GM23338 (cell line): ENCODE data around the gene SDHD. TPM values are rescaled to one million over a fixed set of nuclear protein-coding genes. Genes with fewer than 3 reads are reported as not detected.

ENCODE experiments used
- ATAC-seq: fragments of 200-7000 bp; cut with Tn5 transposase; 3 replicates; pipeline ENCODE4 v1.9.1; 2020
- DNase-seq: peaks from one replicate; pipeline ENCODE4 v3.0.0-alpha.2; 2015; ENCODE audit warnings: low spot score
- H2AFZ ChIP-seq: fragments of 200-600 bp; sonication (generic); 2 replicates; pipeline ENCODE4 v1.8.0; 2016; ENCODE audit warnings: antibody characterized with exemption, mild to moderate bottlenecking, moderate library complexity
- H3F3A ChIP-seq: fragments of 200-600 bp; sonication (generic); replicated peaks from 2 replicates; pipeline ENCODE4 v1.8.0; 2017; ENCODE audit warnings: antibody characterized with exemption, mixed run types, low read depth
- H3K27ac ChIP-seq: fragments of 200-600 bp; sonication (generic); 2 replicates; pipeline ENCODE4 v1.6.1; 2016; ENCODE audit warnings: low read depth
- H3K27me3 ChIP-seq: fragments of 200-600 bp; sonication (generic); 2 replicates; pipeline ENCODE4 v1.8.0; 2016; ENCODE audit warnings: mild to moderate bottlenecking, mixed run types, moderate library complexity; ENCODE audit not compliant: insufficient read depth
- H3K36me3 ChIP-seq: fragments of 200-600 bp; sonication (generic); 2 replicates; pipeline ENCODE4 v1.8.0; 2016; ENCODE audit warnings: mild to moderate bottlenecking; ENCODE audit not compliant: insufficient read depth
- H3K4me1 ChIP-seq: fragments of 200-600 bp; sonication (generic); 2 replicates; pipeline ENCODE4 v1.8.0; 2016; ENCODE audit warnings: mild to moderate bottlenecking, moderate library complexity; ENCODE audit not compliant: insufficient read depth
- H3K4me2 ChIP-seq: fragments of 200-600 bp; sonication (generic); 2 replicates; pipeline ENCODE4 v1.7.1; 2017; ENCODE audit warnings: mixed run types
- H3K4me3 ChIP-seq: fragments of 200-600 bp; sonication (generic); 2 replicates; pipeline ENCODE4 v1.6.1; 2016; ENCODE audit warnings: mixed run types
- H3K79me2 ChIP-seq: fragments of 200-600 bp; sonication (generic); replicated peaks from 2 replicates; pipeline ENCODE4 v1.8.0; 2017; ENCODE audit warnings: mild to moderate bottlenecking; ENCODE audit not compliant: insufficient read depth
- H3K9me2 ChIP-seq: fragments of 200-600 bp; sonication (generic); 2 replicates; pipeline ENCODE4 v1.8.0; 2017; ENCODE audit not compliant: insufficient read depth
- H4K20me1 ChIP-seq: fragments of 200-600 bp; sonication (generic); replicated peaks from 2 replicates; pipeline ENCODE4 v1.8.0; 2017; ENCODE audit warnings: mild to moderate bottlenecking; ENCODE audit not compliant: insufficient read depth
- H3K27ac Mint-ChIP-seq: 2 replicates; pipeline ENCODE4 v1.8.0; 2020; ENCODE audit warnings: inconsistent platforms, mild to moderate bottlenecking, moderate library complexity, mixed read lengths
- H3K27me3 Mint-ChIP-seq: 3 replicates; pipeline ENCODE4 v1.8.0; 2022; ENCODE audit warnings: low read depth, mild to moderate bottlenecking, moderate library complexity, mixed read lengths, inconsistent platforms; ENCODE audit not compliant: insufficient read depth, poor library complexity
- H3K36me3 Mint-ChIP-seq: 3 replicates; pipeline ENCODE4 v1.8.0; 2021; ENCODE audit warnings: low read depth, mild to moderate bottlenecking, inconsistent platforms, moderate library complexity, mixed read lengths
- H3K4me1 Mint-ChIP-seq: 3 replicates; pipeline ENCODE4 v1.8.0; 2020; ENCODE audit warnings: mild to moderate bottlenecking, inconsistent platforms, mixed read lengths
- H3K4me3 Mint-ChIP-seq: 3 replicates; pipeline ENCODE4 v1.8.0; 2021; ENCODE audit warnings: moderate library complexity, mild to moderate bottlenecking, inconsistent platforms, mixed read lengths
- H3K9me3 Mint-ChIP-seq: 3 replicates; pipeline ENCODE4 v1.8.0; 2020; ENCODE audit warnings: moderate library complexity, mild to moderate bottlenecking, inconsistent platforms, mixed read lengths
- CREB1 ChIP-seq: fragments of 250-450 bp; sonication (Bioruptor Pico); IDR thresholded peaks from 2 replicates; pipeline ENCODE4 v1.5.0; 2020; ENCODE audit warnings: low read depth, mild to moderate bottlenecking, moderate library complexity
- CTCF ChIP-seq, 2 experiments: fragments of 200-600 bp in 1 of 2; sonication (generic) in 1 of 2; conservative IDR thresholded peaks; 2 replicates each; pipeline versions ENCODE4 v1.5.1 to v1.6.1; 2016 to 2017; ENCODE audit warnings: antibody characterized with exemption in 2 of 2, low read depth in 2 of 2, mild to moderate bottlenecking in 2 of 2, moderate library complexity in 1 of 2
- ETS1 ChIP-seq: IDR thresholded peaks from 2 replicates; pipeline ENCODE4 v1.6.1; 2016; ENCODE audit warnings: antibody characterized with exemption
- EZH2 ChIP-seq: fragments of 200-600 bp; sonication (generic); IDR thresholded peaks from one replicate; pipeline ENCODE4 v1.8.0; 2017; ENCODE audit warnings: antibody characterized with exemption, mild to moderate bottlenecking, low read depth; ENCODE audit not compliant: unreplicated experiment
- EZH2phosphoT487 ChIP-seq: fragments of 200-600 bp; sonication (generic); IDR thresholded peaks from one replicate; pipeline ENCODE4 v1.8.1; 2018; ENCODE audit warnings: antibody characterized with exemption; ENCODE audit not compliant: unreplicated experiment
- JUNB ChIP-seq: IDR thresholded peaks from one replicate; pipeline ENCODE4 v1.6.1; 2016; ENCODE audit warnings: antibody characterized with exemption; ENCODE audit not compliant: unreplicated experiment
- NANOG ChIP-seq: IDR thresholded peaks from 2 replicates; pipeline ENCODE4 v1.6.1; 2016; ENCODE audit warnings: antibody characterized with exemption, borderline replicate concordance
- POLR2AphosphoS5 ChIP-seq: IDR thresholded peaks from 2 replicates; pipeline ENCODE4 v1.6.1; 2016; ENCODE audit warnings: antibody characterized with exemption, low read depth
- REST ChIP-seq: IDR thresholded peaks from one replicate; pipeline ENCODE4 v1.6.1; 2018; ENCODE audit warnings: antibody characterized with exemption; ENCODE audit not compliant: unreplicated experiment
- STAT1 ChIP-seq: IDR thresholded peaks from one replicate; pipeline ENCODE4 v1.6.1; 2016; ENCODE audit warnings: antibody characterized with exemption; ENCODE audit not compliant: unreplicated experiment
- ZNF114 ChIP-seq: fragments of 250-450 bp; sonication (Bioruptor Pico); IDR thresholded peaks from 2 replicates; pipeline ENCODE4 v1.5.0; 2020; ENCODE audit warnings: mild to moderate bottlenecking, moderate library complexity
- ZNF331 ChIP-seq: fragments of 250-450 bp; sonication (Bioruptor Pico); IDR thresholded peaks from 2 replicates; pipeline ENCODE4 v1.5.0; 2020; ENCODE audit warnings: low read depth, mild to moderate bottlenecking, moderate library complexity
- polyA plus RNA-seq: library from polyadenylated mRNA; unstranded; fragments of >200 nt; fragmentation: Nextera tagmentation; extraction: Ambion mirVana; gene quantifications from 2 replicates; pipeline ENCODE4 v1.2.1, GENCODE V29; 2016
- total RNA-seq: library from RNA; depleted of rRNA; stranded (reverse); fragments of >200 nt; shearing (Covaris generic); gene quantifications from 2 replicates; pipeline ENCODE4 v1.2.3, GENCODE V29; 2014
- TF ChIP-seq, protein P1 (sequence below): fragments of 250-450 bp; sonication (Bioruptor Pico); IDR thresholded peaks from 2 replicates; pipeline ENCODE4 v1.5.0; 2020; ENCODE audit warnings: mild to moderate bottlenecking, moderate library complexity

Gene SDHD
- total and polyA plus RNA-seq, 2 experiments from 2014 or later, result 157 to 163 TPM

DNA sequence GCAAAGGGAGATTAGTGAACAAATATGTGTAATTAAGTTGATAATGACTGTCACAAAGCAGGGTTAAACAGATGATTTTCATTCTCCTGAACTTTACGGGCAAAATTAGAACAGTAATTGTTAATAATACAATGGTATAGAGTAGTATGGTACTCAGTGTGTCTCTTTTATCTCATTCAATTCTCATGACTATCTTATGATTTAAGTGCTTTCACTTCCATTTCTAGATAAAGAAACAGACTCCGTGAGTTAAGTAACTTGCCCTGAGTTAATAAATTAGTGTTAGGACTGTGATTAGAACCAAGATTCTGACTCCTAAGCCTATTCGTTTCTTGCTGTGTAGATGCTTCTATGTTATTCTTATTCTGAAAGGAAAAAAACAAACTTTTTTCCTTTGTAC, 34.9 kb upstream of the SDHD start:
- Mint-ChIP-seq H3K4me3 (no peak overlapping the region), H3K36me3 (peaks cover 78% of the 10 kb centered on the region), H3K27ac (no peak overlapping the region), H3K4me1 (no peaks in the 10 kb centered on the region), H3K9me3 (no peaks in the 10 kb centered on the region), H3K27me3 (peaks cover 3% of the 10 kb centered on the region)
- Histone ChIP-seq H3K27ac (no peak overlapping the region), H3K36me3 (peaks cover 46% of the 10 kb centered on the region), H3K79me2 (peaks cover 31% of the 10 kb centered on the region), H3K27me3 (no peaks in the 10 kb centered on the region), H3F3A (0 out of 2 replicates have a peak, but pooled peaks cover 3% of the 10 kb centered on the region), H3K4me1 (no peaks in the 10 kb centered on the region), H3K9me2 (no peaks in the 10 kb centered on the region), H3K4me2 (no peak overlapping the region), H2AFZ (no peak overlapping the region), H4K20me1 (peaks cover 13% of the 10 kb centered on the region; the same call in 1 of the 2 replicates), H3K4me3 (no peak overlapping the region)
- TF ChIP-seq JUNB (no peak), CREB1 (CRISPR knock-in tag) (no peak), REST (no peak), NANOG (no peak), EZH2phosphoT487 (no peak), ETS1 (no peak), ZNF331 (CRISPR knock-in tag) (no peak), ZNF114 (no peak), EZH2 (no peak), POLR2AphosphoS5 (no peak), STAT1 (no peak), CTCF (conservative IDR thresholded peaks at IDR 0.05; ENCODE audit: low read depth in 2 of 2) (no peak)
- TF ChIP-seq, protein P1, sequence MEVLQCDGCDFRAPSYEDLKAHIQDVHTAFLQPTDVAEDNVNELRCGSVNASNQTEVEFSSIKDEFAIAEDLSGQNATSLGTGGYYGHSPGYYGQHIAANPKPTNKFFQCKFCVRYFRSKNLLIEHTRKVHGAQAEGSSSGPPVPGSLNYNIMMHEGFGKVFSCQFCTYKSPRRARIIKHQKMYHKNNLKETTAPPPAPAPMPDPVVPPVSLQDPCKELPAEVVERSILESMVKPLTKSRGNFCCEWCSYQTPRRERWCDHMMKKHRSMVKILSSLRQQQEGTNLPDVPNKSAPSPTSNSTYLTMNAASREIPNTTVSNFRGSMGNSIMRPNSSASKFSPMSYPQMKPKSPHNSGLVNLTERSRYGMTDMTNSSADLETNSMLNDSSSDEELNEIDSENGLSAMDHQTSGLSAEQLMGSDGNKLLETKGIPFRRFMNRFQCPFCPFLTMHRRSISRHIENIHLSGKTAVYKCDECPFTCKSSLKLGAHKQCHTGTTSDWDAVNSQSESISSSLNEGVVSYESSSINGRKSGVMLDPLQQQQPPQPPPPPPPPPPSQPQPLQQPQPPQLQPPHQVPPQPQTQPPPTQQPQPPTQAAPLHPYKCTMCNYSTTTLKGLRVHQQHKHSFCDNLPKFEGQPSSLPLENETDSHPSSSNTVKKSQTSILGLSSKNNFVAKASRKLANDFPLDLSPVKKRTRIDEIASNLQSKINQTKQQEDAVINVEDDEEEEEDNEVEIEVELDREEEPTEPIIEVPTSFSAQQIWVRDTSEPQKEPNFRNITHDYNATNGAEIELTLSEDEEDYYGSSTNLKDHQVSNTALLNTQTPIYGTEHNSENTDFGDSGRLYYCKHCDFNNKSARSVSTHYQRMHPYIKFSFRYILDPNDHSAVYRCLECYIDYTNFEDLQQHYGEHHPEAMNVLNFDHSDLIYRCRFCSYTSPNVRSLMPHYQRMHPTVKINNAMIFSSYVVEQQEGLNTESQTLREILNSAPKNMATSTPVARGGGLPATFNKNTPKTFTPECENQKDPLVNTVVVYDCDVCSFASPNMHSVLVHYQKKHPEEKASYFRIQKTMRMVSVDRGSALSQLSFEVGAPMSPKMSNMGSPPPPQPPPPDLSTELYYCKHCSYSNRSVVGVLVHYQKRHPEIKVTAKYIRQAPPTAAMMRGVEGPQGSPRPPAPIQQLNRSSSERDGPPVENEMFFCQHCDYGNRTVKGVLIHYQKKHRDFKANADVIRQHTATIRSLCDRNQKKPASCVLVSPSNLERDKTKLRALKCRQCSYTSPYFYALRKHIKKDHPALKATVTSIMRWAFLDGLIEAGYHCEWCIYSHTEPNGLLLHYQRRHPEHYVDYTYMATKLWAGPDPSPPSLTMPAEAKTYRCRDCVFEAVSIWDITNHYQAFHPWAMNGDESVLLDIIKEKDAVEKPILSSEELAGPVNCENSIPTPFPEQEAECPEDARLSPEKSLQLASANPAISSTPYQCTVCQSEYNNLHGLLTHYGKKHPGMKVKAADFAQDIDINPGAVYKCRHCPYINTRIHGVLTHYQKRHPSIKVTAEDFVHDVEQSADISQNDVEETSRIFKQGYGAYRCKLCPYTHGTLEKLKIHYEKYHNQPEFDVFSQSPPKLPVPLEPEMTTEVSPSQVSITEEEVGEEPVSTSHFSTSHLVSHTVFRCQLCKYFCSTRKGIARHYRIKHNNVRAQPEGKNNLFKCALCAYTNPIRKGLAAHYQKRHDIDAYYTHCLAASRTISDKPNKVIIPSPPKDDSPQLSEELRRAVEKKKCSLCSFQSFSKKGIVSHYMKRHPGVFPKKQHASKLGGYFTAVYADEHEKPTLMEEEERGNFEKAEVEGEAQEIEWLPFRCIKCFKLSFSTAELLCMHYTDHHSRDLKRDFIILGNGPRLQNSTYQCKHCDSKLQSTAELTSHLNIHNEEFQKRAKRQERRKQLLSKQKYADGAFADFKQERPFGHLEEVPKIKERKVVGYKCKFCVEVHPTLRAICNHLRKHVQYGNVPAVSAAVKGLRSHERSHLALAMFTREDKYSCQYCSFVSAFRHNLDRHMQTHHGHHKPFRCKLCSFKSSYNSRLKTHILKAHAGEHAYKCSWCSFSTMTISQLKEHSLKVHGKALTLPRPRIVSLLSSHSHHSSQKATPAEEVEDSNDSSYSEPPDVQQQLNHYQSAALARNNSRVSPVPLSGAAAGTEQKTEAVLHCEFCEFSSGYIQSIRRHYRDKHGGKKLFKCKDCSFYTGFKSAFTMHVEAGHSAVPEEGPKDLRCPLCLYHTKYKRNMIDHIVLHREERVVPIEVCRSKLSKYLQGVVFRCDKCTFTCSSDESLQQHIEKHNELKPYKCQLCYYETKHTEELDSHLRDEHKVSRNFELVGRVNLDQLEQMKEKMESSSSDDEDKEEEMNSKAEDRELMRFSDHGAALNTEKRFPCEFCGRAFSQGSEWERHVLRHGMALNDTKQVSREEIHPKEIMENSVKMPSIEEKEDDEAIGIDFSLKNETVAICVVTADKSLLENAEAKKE (CRISPR knock-in tag), result no peak
- ATAC-seq, result no peak
- no peak for DNase-seq
